ENCODE data around the gene CYP26B1.

- no peak for TF ChIP-seq CTCF (conservative IDR thresholded peaks at IDR 0.05 in 1 of 2, IDR thresholded peaks at IDR 0.05 in 1 of 2; ENCODE audit: extremely low read depth in 1 of 2, insufficient read depth in 1 of 2, low read depth in 1 of 2, low read length in 2 of 2)
- no peak for TF ChIP-seq EZH2 (IDR thresholded peaks at IDR 0.05; ENCODE audit: borderline replicate concordance, low read length)
These were observed 37.5 kb upstream of the CYP26B1 start for GRCh38 chr2:72185206-72185605.
